Measurements from ENCODE around the gene SLC35D1. TPM values are rescaled to one million over a fixed set of nuclear protein-coding genes. Genes with fewer than 3 reads are reported as not detected.
"Not testable (repeated sequence)": the region's sequence is repeated elsewhere in the genome, so short reads cannot be mapped to it uniquely, and the experiment has no call there.

The SLC35D1 gene
- total RNA-seq, 1 experiment from 2014 or later = 7.9 TPM

- POLR2A ChIA-PET (ENCODE audit: low non-redundant PET) = no interaction called here
- CTCF ChIA-PET = no interaction called here
- H3K27ac ChIP-seq (ENCODE audit: low read depth, low read length, poor library complexity, severe bottlenecking) = no peak overlapping the region
- no peak overlapping the region for H3K4me3 ChIP-seq (ENCODE audit: low read depth, low read length, poor library complexity, severe bottlenecking)
- no peaks in the 10 kb centered on the region for H3K9me3 ChIP-seq (ENCODE audit: low read depth, low read length, poor library complexity, severe bottlenecking)
- no TSS peak for BruUV-seq (replicated peaks)
- no peak for DNase-seq (ENCODE audit: low spot score)
- H3K27me3 ChIP-seq (replicated peaks; ENCODE audit: insufficient read depth, low read depth, low read length, poor library complexity) = no peaks in the 10 kb centered on the region
- no peaks in the 10 kb centered on the region for H3K36me3 ChIP-seq (ENCODE audit: insufficient read depth, low read length, poor library complexity, severe bottlenecking)
- no peaks in the 10 kb centered on the region for H3K4me1 ChIP-seq (ENCODE audit: insufficient read depth, low read length, poor library complexity, severe bottlenecking)
- TF ChIP-seq EZH2 (IDR thresholded peaks at IDR 0.05; ENCODE audit: borderline replicate concordance, low read depth, low read length, poor library complexity, severe bottlenecking) = no peak
- TF ChIP-seq, protein P1, sequence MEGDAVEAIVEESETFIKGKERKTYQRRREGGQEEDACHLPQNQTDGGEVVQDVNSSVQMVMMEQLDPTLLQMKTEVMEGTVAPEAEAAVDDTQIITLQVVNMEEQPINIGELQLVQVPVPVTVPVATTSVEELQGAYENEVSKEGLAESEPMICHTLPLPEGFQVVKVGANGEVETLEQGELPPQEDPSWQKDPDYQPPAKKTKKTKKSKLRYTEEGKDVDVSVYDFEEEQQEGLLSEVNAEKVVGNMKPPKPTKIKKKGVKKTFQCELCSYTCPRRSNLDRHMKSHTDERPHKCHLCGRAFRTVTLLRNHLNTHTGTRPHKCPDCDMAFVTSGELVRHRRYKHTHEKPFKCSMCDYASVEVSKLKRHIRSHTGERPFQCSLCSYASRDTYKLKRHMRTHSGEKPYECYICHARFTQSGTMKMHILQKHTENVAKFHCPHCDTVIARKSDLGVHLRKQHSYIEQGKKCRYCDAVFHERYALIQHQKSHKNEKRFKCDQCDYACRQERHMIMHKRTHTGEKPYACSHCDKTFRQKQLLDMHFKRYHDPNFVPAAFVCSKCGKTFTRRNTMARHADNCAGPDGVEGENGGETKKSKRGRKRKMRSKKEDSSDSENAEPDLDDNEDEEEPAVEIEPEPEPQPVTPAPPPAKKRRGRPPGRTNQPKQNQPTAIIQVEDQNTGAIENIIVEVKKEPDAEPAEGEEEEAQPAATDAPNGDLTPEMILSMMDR (conservative IDR thresholded peaks at IDR 0.05; ENCODE audit: low read depth, low read length) = no peak
- intact Hi-C loops (cut with micrococcal nuclease; ENCODE audit: unreplicated experiment) = no loop called here
Observed at GRCh38 chr1:67078291-67078690, 24.3 kb upstream of the SLC35D1 start.

DNA sequence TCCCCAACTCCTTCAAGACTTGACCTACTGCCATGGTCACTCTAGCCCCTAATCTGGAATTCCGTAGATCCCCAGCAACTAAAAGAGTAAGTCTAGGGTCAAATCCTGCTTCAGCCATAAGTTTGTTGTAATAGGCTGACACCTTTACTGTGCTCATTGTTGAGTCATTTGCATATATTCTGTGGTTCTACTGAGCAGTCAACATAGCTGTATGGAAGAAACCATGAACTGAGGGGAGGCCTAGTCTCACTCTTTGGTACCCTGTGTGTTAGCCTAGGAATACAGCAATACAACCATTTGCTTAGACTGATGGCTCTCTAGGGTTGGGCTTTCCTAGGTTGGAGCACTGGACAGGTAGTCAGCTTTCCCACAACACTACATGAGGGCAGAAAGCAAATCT, 23.6 kb upstream of the SLC35D1 start:
- Histone ChIP-seq H3K4me3 (ENCODE audit: low read depth, low read length, poor library complexity, severe bottlenecking) (no peak overlapping the region), H3K9me3 (ENCODE audit: low read depth, low read length, poor library complexity, severe bottlenecking) (no peaks in the 10 kb centered on the region), H3K27me3 (replicated peaks; ENCODE audit: insufficient read depth, low read depth, low read length, poor library complexity) (no peaks in the 10 kb centered on the region), H3K4me1 (ENCODE audit: insufficient read depth, low read length, poor library complexity, severe bottlenecking) (no peaks in the 10 kb centered on the region), H3K36me3 (ENCODE audit: insufficient read depth, low read length, poor library complexity, severe bottlenecking) (no peaks in the 10 kb centered on the region), H3K27ac (ENCODE audit: low read depth, low read length, poor library complexity, severe bottlenecking) (no peak overlapping the region)
- POLR2A ChIA-PET (ENCODE audit: low non-redundant PET) = no interaction called here
- CTCF ChIA-PET = no interaction called here
- BruUV-seq (replicated peaks) = no TSS peak
- no peak for TF ChIP-seq EZH2 (IDR thresholded peaks at IDR 0.05; ENCODE audit: borderline replicate concordance, low read depth, low read length, poor library complexity, severe bottlenecking)
- TF ChIP-seq, protein P1 (conservative IDR thresholded peaks at IDR 0.05; ENCODE audit: low read depth, low read length) = no peak
- intact Hi-C loops (cut with micrococcal nuclease; ENCODE audit: unreplicated experiment) = no loop called here
- no peak for DNase-seq (ENCODE audit: low spot score)

GRCh38 chr1:67072749-67073148, 18.8 kb upstream of the SLC35D1 start:
- no peaks in the 10 kb centered on the region for H3K9me3 ChIP-seq (ENCODE audit: low read depth, low read length, poor library complexity, severe bottlenecking)
- no peak for DNase-seq (ENCODE audit: low spot score)
- BruUV-seq (replicated peaks) = no TSS peak
- no peaks in the 10 kb centered on the region for H3K27me3 ChIP-seq (replicated peaks; ENCODE audit: insufficient read depth, low read depth, low read length, poor library complexity)
- POLR2A ChIA-PET (ENCODE audit: low non-redundant PET) = no interaction called here
- H3K4me3 ChIP-seq (ENCODE audit: low read depth, low read length, poor library complexity, severe bottlenecking) = no peak overlapping the region
- H3K36me3 ChIP-seq (ENCODE audit: insufficient read depth, low read length, poor library complexity, severe bottlenecking) = no peaks in the 10 kb centered on the region
- TF ChIP-seq, protein P1 (conservative IDR thresholded peaks at IDR 0.05; ENCODE audit: low read depth, low read length) = no peak
- no peak for TF ChIP-seq EZH2 (IDR thresholded peaks at IDR 0.05; ENCODE audit: borderline replicate concordance, low read depth, low read length, poor library complexity, severe bottlenecking)
- intact Hi-C loops (cut with micrococcal nuclease; ENCODE audit: unreplicated experiment) = no loop called here
- CTCF ChIA-PET = no interaction called here
- H3K27ac ChIP-seq (ENCODE audit: low read depth, low read length, poor library complexity, severe bottlenecking) = no peak overlapping the region
- H3K4me1 ChIP-seq (ENCODE audit: insufficient read depth, low read length, poor library complexity, severe bottlenecking) = no peaks in the 10 kb centered on the region

DNA sequence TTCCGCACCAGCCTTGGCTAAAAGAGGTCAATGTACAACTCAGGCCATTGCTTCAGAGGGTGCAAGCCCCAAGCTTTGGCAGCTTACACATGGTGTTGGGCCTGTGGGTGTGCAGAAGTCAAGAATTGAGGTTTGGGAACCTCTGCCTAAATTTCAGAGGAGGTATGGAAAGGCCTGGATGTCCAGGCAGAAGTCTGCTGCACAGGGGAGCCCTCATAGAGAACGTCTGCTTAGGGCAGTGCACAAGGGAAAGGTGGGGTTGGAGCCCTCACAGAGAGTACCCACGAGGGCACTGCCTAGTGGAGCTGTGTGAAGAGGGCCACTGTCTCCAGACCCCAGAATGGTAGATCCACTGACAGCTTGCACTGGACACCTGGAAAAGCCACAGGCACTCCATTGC, 13.7 kb upstream of the SLC35D1 start:
- H3K36me3 ChIP-seq (ENCODE audit: insufficient read depth, low read length, poor library complexity, severe bottlenecking); H3K9me3 ChIP-seq (ENCODE audit: low read depth, low read length, poor library complexity, severe bottlenecking); H3K4me3 ChIP-seq (ENCODE audit: low read depth, low read length, poor library complexity, severe bottlenecking); intact Hi-C loops (cut with micrococcal nuclease; ENCODE audit: unreplicated experiment); H3K27ac ChIP-seq (ENCODE audit: low read depth, low read length, poor library complexity, severe bottlenecking); BruUV-seq (replicated peaks); H3K4me1 ChIP-seq (ENCODE audit: insufficient read depth, low read length, poor library complexity, severe bottlenecking); H3K27me3 ChIP-seq (replicated peaks; ENCODE audit: insufficient read depth, low read depth, low read length, poor library complexity); CTCF ChIA-PET; POLR2A ChIA-PET (ENCODE audit: low non-redundant PET); DNase-seq (ENCODE audit: low spot score): not testable (repeated sequence)

Measured in A673 (cell line).